GM20431 (cell line): ENCODE measurements around the gene RXRB.

Experiments used
- in situ Hi-C: fragments of 300-500 bp; cut with MseI, MboI; formaldehyde crosslinking; loops from one replicate; pipeline ENCODE4 v1.15.0; 2020; ENCODE audit warnings: low sequenced_read_pairs; ENCODE audit not compliant: unreplicated experiment

Gene RXRB

DNA sequence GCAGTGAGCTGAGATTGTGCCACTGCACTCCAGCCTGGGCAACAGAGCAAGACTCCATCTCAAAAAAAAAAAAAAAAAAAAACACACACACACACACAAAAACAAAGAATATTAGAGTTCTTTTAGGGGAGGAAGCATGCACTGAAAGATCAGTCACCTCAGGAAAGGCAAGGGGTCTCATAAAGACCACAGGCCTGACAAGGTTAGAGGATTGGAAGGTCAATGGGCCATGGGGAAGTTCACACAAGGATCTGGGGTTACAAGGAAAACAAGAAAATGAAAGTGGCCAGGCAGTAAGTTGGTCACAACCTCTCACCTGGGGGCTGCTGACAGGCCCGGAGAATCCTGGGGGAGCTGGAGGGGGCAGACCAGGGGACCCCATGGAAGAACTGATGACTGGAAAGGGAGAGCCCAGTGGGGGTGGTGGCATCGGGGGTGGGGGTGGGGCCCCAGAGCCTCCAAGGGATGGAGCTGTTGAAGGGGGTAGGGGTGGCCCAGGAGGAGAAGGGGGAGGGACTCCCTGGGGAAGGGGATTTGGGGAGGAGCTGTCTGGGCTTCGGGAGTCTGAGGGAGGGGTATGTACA lies 1.5 kb downstream of the RXRB start:
- in situ Hi-C loops = no loop called here

DNA sequence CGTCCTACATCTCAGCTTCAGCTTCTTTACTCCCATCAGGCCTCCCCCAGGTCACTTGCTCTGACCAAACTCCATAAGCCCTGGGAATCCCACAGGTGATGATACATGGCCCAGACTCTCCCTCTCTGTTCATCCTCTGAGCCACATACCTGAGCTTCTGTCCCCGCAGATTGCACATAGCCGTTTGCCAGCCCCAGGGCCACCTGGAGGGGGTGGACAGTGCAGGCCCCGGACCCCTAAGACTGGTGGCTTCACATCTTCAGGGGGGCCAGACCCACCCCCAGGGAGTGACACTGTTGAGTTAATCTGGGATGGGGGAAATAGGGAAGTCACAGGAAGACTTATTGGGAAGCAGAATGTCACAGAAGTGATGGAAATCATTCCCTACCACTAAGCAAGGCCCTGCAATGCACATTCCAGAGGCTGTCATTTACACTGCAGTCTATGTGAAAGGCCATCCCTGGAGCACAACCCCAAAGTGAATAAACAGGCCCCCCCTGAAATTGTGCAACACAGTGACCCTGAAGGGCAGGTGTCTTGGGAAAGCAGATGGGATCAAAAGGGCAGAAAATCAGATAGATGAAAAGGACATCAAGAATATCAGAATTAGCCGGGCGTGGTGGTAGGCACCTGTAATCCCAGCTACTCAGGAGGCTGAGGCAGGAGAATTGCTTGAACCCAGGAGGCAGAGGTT lies 2.2 kb downstream of the RXRB start:
- in situ Hi-C loops = no loop called here

DNA sequence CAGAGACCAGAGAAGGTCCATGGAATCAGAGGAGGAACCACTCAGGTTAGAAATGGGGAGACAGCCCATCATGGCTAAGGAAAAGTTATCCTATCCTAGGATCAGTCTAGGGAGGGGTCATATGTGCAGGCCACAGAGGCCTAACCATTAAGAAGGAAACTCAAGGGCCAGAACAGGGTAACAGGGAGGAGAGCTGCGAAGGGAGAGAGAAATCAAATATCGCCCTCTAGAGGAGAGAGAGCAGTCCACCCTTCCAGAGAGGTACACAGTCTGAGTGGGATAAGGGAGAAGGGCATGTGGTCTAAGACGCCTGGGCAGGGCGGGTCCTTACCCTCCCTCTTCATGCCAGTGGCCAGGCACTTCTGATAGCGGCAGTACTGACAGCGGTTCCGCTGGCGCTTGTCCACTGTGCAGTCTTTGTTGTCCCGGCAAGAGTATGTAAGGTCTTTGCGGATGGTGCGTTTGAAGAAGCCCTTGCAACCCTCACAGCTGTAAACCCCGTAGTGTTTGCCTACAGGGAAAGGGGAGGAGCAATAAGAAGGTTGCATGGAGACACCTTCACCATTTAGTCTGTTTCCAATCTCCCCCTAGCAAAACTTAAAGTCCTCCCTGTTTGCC lies 2.9 kb downstream of the RXRB start:
- in situ Hi-C loops = no loop called here

DNA sequence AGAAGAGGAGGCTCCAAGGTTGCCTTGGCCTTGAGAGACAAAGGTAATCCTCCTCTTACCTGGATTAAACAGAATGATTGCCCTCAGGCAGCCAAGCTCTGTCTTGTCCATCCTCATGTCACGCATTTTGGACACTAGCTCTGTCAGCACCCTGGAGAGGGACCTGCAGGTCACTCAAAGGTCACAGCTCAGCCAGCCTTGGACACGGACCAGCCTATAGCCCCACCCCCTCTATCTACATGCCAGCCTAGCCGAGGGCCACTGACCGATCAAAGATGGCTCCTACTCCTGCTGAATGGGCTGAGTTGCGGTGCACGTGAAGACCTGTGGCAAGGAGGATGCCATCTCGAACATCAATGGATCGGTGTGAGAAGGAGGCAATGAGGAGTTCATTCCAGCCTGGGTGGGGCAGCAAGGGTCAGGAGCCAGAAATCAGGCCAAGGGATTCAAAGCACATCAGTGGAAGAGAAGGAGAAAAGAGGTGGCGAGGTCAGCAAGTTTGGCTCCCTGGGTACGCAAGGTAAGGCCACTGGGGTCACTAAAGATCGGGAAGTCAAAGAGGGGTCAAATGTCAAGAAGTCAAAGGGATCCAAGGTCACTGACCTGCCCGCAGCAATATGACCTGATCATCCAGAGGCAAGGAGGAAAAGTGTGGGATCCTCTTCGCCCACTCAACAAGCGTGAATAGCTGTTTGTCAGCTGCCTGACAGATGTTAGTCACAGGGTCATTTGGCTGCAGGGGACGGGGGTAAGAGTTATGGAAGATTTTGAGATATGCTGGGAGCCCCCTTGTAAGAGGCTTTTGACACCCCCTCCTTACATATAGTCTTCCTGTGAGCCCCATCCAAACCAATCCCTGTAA lies 4.9 kb downstream of the RXRB start:
- in situ Hi-C loops = no loop called here

DNA sequence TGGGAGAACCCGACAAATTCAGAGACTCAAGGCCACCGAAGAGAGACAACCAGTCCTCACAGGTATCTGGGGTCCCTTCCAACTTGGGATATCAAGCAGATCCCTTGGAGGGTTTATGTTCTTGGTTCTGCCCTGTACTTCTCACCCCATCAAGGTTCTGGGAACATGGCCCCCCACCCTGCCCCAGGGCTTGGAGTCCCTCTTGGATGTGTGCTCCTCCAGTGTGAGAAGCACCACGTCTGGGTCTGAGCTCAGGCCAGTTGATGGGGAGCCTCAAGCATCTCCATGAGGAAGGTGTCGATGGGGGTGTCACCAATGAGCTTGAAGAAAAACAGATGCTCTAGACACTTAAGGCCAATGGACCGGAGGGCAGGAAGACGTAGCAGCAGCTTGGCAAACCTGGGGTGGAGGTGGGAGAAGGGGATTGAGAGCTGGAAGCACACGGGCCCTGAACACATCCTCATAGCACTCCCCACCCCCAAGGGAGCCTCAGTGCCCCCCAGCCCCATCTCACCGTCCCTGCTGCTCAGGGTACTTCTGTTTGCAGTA lies 6.0 kb downstream of the RXRB start:
- in situ Hi-C loops = no loop called here

DNA sequence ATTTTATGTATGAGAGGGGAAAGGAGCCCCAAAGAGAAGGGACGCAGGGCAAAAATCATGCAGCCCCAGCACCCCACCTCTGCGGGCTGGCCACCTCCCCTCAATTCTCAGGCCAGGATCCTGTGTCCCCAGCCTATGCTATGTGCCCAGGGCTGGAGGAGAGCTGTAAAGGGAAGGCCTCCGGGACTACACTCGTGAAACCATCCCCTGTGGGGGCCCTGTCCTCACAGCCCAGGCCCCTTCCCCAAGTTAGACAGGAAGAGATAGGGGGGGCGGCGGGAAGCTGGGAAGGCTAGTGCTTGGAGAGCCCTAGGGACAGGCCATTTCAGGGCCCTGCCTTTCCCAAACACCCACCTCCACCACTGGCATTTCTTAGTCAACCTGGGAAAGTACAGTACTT lies 6.8 kb downstream of the RXRB start:
- in situ Hi-C loops = no loop called here

DNA sequence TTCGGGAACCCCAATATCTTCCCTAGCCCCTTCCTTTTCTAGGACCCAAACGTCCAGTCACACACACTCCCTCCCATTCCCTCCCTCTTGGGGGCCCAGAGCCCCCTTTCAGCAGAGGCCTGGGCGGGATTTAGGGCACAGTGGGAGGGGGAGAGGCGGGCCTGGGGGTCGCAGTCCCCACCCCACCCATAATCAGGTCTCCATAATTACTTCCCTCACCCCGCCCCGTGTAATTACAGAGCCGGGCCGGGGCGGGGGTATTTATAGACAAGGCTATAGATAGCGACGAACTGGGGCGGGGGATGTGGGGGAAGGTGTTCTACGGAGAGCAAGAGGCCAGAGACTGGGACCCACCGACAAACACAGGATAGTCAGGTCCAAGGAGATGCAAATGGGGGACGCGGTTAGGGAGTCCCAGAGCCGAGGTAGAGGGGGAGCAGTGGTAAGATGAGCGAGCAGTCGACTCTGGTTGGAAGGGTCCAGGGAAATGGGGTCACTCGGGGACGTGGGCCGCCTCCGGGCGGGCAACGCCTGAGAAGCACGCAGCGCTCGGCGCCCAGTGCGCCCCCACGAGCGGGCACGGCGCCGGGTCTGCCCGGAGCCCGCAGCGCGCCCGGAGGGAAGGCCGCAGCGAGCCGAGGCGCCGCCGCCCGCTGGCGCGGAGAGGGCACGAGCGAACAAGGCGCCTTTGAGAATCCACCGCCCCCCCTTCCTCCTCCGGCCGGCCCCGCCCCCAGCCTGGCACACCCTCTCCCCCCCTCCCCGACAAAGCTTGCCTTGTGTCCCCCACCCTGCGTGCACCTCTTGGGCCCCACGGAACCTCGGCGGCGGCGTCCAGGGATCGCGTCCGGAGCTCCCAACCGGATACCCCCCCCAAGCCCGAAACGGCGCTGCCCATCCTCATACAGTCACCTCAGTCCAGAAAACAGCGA lies 7.5 kb downstream of the RXRB start:
- in situ Hi-C loops = no loop called here

DNA sequence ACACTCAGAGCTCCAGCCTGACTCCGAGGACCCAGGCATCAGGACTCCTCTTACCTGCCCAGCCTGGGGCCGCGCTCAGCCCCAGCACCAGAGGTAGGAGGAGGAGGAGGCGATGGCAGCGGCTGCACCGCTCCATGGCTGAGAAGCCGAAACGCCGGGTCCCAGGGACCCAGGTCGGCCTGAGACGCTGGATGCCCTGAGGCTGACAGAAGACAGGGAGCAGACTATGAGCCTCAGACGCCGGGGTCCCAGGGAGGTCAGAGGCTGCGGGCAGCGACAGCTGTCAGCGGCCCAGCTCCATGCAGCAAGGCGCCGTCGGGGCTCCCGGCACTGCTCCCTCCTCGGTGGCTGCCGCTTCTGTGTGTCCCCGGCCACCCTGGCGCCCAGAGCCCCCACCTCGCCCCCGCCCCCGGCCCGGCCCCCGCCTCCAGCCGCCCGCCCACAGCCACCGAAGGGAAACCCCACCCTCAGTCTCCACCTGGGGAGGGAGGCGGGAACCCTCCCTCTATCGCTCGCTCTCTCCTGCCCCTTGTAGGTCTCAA lies 8.3 kb downstream of the RXRB start, which contains the start of gene COL11A2:
Gene COL11A2, minus strand, starts transcription at position 363 of the 542 bp plus-strand sequence. Its CDS starts 227 bp downstream, at position 136.
- in situ Hi-C loops = no loop called here

DNA sequence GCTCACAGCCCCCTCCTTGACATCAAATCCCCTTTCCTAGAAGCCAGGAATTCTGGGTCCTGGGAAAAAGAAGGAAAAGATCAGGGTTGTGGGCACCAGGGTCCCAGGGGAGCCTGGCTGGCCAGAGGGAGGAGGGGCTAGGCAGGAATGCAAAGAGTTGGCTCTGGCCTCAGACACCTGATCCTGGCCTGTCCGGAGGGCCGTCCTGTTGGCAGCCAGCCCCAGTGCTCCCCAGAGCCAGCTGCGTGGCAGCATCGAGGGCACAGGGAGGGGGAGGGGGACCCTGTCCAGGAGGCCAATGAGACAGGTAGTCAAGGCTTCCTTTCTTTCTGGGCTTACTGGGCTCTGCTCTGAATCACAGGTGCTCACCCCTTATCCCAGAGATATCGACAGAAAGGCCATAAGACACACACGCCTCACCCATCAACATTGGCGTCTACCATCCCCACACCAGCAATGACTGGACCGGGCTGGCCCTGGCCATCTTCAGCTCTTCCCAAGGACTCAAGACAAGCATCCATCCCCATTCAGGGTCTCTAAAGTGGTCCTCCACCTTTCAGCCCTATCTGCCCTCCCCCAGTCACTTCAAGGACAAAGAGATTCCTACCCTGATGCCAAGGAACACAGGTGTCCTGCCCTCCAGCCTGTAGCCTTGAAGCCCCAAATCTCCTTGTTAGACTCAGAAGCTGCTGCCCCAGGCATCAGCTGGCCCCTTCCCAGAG lies 8.9 kb downstream of the RXRB start:
- in situ Hi-C loops = no loop called here

DNA sequence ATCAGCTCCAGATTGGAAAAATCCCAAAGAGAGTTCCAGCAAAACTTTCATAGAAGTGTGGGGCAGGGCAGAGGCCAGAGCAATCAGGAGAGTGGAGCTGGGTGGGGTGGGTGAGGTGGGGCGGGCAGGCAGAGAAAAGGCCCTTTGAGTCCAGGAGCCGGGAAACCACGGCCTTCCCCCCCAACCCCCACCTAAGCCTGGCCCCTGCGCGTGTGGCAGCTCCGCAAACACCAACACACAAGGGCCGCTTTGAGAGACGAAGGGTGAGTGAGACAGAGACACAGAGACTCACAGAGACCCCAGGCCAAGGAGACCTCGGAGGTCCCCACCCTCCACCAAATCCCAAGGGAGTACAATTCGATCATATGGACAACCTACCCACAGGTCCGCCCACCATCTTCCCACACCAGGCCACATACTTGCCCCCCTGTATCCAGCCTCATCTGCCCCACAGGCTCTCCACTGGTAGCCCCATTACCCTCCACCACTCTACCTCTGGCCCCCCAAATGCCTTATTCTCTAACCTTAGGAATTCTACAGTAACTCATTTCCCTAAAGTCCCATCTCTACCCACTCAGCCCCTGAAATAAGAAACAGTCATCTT lies 9.9 kb downstream of the RXRB start:
- in situ Hi-C loops = no loop called here

DNA sequence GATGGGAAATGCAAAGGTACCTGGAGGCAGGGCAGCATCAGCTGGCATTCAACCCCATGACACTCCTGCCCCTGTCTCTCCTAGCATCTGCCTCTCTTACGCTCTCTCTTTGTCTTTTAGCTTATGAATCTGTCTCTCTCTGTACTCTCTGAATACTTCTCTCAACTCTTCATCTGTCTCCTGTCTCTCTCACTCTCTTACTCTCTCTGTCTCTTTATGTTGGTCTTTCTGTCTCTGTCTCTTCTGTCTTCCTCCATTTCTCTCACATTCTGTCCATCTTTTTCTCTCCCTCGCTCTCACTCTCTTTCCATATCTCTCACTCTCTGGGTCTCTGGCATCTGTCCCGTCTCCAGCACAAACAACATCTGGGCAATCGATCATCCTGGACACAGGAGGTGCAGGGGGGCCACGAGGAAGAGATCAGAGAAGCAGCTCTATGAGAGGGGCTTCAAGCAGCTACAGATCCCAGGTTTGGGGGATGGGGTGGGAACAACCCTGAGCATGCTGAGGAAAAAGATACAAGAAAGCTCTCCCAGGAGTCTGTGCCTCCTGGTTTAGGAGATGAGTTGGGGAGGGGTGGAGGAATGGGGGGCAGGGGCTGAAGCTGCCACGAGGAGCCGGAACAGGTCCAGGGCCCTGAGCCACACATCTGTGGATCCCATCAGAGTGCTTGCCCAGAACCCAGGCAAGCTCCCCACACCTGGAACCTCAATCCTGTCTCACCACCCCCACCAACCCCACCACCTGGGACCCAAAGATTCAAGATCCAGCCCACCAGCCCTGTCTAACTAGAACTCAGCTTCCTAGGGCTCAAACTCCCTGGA lies 10.6 kb downstream of the RXRB start:
- in situ Hi-C loops = no loop called here

DNA sequence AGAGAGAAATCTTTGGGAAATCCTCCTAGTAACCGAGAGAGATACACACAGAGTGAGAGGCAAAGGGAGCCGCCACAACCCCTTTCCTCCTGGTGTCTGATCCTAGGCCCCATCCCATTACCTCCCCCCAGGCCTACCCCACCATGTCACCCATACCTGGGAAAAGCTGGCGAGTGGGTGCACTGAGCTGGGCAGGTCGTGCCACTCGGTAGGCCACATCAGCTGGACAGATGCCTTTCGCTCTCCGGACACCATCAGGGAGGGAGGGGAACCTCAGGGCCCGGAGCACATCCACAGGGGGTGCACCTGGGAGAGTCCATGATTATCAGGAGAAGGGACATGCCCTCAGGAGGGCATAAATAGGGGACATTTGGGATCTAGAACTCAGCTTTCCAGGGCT lies 11.3 kb downstream of the RXRB start:
- in situ Hi-C loops = no loop called here

DNA sequence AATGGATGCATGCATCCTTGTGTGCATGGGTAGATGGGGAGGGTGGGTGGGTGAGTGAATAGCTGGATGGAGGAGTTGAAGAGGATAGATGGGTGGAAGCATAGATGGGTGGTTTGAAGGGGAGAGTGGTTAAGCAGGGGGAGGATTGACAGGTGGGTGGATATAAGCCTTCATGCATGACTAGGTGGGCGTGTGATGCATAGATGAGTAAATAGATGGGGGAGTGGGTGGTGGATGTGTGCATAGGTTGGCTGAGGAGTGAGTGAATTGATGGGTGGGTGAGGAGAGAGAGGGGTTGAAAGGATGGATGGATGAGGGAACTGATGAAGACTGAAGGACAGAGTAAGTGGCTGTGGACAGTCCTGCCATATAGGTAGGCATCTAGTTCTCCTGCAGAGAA lies 12.7 kb downstream of the RXRB start:
- in situ Hi-C loops = no loop called here

DNA sequence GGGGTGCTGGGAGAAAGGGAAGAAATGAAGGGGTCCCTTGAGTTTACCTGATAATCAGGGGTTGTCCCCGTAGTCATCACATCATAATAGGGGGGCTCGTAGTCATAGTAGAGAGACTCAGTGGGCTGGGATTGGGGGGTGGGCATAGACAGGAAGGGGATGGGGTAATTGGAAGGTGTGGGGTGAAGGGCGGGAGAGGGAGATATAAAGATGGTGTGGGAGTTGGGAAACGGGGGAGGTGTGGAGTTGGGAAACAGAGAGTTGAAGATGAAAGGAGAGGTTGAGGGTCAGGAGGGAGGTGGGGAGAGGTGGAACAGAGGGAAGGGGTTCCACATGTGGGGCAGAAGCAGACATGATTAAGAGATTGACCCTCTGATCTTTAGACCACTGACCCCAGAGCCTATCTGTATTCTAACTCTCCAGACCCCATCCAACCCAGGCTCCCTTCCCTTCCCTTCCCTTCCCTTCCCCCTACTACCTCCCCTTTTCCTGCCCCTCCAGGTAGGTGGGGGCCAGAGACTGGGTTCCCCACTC lies 14.7 kb downstream of the RXRB start:
- in situ Hi-C loops = no loop called here

DNA sequence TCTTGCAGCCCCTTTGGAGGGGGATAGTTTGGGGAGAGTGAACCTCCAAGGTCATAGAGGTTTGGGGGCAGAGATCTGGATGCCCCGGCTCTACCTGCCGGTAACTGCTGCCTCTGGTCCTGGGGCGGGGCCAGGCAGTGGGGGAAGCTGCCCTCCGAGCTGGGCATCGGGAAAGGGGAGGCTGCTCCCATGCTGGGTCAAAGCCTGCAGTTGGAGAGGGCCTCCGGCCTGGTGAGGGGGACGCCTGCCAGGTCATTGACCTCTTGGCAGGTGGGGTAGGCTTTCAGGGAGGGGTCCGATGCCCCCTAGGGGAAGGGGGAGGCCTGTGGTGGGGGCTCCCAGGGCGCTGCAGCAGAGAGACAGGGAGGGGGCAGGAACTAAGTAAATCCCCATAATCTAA lies 15.3 kb downstream of the RXRB start:
- in situ Hi-C loops = no loop called here

DNA sequence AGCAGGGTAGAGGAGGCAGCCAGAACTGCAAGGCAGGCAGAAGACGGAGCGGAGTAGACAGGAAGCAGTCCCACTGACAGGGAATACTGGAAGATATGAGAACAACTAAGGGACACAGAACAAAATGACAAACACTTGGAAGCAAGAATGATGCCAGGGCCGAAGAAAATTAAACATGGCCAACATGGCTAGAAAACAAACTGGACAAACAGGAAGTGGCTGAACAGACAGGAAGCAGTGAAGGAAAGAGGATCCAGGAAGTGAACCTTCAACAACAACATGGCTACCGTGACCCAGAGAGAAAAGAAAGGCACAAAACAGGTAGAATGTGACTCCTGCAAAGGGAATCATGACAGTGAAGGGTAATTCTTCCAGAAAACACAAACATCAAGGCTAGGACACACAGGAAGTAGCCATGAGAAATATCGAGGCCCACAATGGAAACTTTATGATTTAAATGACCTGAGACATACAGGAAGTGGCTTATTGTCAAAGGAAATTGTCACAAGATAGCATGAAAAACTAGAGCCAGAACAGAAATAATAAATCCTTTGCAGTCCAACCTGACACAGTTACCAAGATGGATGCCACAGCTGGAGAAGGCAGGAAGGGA lies 17.3 kb downstream of the RXRB start:
- in situ Hi-C loops = no loop called here

DNA sequence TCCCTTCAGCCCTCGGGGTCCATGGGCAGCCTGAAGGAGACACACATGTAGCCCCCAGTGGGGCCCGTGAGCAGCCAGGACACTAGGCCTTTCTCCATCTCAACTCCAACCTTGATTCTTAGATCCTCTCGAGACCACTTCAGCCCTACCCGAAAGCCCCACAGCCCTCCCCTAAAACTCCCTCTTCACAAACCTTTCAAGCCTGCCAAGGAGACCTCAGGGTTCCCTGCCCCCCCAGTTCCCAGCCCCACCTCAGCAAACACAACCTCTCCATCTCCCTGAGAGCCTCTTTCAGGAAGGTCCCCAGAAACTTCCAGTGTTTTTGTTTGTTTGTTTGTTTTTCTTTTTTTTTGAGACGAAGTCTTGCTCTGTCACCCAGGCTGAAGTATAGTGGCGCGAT lies 19.3 kb downstream of the RXRB start:
- in situ Hi-C loops = no loop called here
